ENCODE results near the gene ENOSF1.

DNA sequence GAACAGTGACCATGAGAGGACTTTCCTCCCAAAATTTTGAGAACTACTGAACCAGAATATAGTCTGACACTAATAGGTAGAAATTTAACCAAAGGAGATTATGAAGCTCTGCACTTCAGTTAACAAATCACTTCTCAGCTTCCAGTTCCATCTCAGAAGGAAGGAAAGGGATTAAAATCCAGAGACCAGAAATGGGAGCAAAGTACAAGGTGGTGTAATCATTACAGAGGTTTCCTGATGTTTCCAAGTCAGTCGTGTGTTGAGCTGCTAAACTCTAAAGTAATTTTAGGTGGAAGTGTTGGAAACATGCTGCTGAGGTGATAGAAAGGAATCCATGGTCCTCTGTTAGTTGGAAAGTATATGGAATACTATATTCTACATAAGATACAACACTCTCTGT is 44.2 kb downstream of the ENOSF1 start:
- TF ChIP-seq POLR2A (IDR thresholded peaks at IDR 0.05) (no peak), EP300 (IDR thresholded peaks at IDR 0.05) (no peak)
- TF ChIP-seq, protein P1, sequence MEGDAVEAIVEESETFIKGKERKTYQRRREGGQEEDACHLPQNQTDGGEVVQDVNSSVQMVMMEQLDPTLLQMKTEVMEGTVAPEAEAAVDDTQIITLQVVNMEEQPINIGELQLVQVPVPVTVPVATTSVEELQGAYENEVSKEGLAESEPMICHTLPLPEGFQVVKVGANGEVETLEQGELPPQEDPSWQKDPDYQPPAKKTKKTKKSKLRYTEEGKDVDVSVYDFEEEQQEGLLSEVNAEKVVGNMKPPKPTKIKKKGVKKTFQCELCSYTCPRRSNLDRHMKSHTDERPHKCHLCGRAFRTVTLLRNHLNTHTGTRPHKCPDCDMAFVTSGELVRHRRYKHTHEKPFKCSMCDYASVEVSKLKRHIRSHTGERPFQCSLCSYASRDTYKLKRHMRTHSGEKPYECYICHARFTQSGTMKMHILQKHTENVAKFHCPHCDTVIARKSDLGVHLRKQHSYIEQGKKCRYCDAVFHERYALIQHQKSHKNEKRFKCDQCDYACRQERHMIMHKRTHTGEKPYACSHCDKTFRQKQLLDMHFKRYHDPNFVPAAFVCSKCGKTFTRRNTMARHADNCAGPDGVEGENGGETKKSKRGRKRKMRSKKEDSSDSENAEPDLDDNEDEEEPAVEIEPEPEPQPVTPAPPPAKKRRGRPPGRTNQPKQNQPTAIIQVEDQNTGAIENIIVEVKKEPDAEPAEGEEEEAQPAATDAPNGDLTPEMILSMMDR (IDR thresholded peaks at IDR 0.05): no peak

Measured in stomach (tissue), 4 donors.